H9 (cell line): Measurements from ENCODE around the gene CHRNA10. TPM values are rescaled to one million over a fixed set of nuclear protein-coding genes. Genes with fewer than 3 reads are reported as not detected.

Experiments
- DNase-seq: peaks from one replicate; pipeline ENCODE4 v3.0.0-alpha.2; 2017
- H2AFZ ChIP-seq: one replicate; pipeline ENCODE4 v1.6.1; 2013; ENCODE audit warnings: mild to moderate bottlenecking, low read length, control low read depth, moderate library complexity
- H2AK5ac ChIP-seq: 2 replicates; pipeline ENCODE4 v1.6.1; 2013; ENCODE audit warnings: low read length, control low read depth, mixed read lengths; ENCODE audit not compliant: insufficient read length
- H2BK120ac ChIP-seq: one replicate; pipeline ENCODE4 v1.6.1; 2013; ENCODE audit warnings: low read depth, mild to moderate bottlenecking, low read length, control low read depth, inconsistent platforms; ENCODE audit not compliant: poor library complexity, severe bottlenecking
- H2BK12ac ChIP-seq: 2 replicates; pipeline ENCODE4 v1.6.1; 2013; ENCODE audit warnings: low read length, control low read depth, mixed read lengths, low read depth; ENCODE audit not compliant: insufficient read length
- H2BK15ac ChIP-seq: 2 replicates; pipeline ENCODE4 v1.6.1; 2013; ENCODE audit warnings: low read depth, low read length, control low read depth
- H2BK20ac ChIP-seq: one replicate; pipeline ENCODE4 v1.6.1; 2013; ENCODE audit warnings: low read depth, mild to moderate bottlenecking, low read length, control low read depth, inconsistent platforms; ENCODE audit not compliant: poor library complexity, severe bottlenecking
- H2BK5ac ChIP-seq: 2 replicates; pipeline ENCODE4 v1.6.1; 2013; ENCODE audit warnings: low read length, control low read depth, mixed read lengths; ENCODE audit not compliant: insufficient read length
- H3K14ac ChIP-seq: 2 replicates; pipeline ENCODE4 v1.6.1; 2013; ENCODE audit warnings: low read length, control low read depth; ENCODE audit not compliant: insufficient read depth
- H3K18ac ChIP-seq: 2 replicates; pipeline ENCODE4 v1.6.1; 2013; ENCODE audit warnings: low read depth, mild to moderate bottlenecking, mixed read lengths, low read length, control low read depth; ENCODE audit not compliant: insufficient read length
- H3K23ac ChIP-seq: 2 replicates; pipeline ENCODE4 v1.6.1; 2013; ENCODE audit warnings: low read length, control low read depth, mixed read lengths, low read depth; ENCODE audit not compliant: insufficient read length
- H3K23me2 ChIP-seq: 2 replicates; pipeline ENCODE4 v1.6.1; 2013; ENCODE audit warnings: low read depth, mild to moderate bottlenecking, mixed read lengths, low read length, control low read depth; ENCODE audit not compliant: insufficient read length, poor library complexity, severe bottlenecking
- H3K27ac ChIP-seq: 2 replicates; pipeline ENCODE4 v1.5.1; 2013; ENCODE audit warnings: low read length, control low read depth, mixed read lengths, low read depth; ENCODE audit not compliant: insufficient read length
- H3K27me3 ChIP-seq: 2 replicates; pipeline ENCODE4 v1.6.1; 2013; ENCODE audit warnings: low read length, control low read depth, inconsistent platforms; ENCODE audit not compliant: insufficient read depth
- H3K4ac ChIP-seq: 2 replicates; pipeline ENCODE4 v1.6.1; 2013; ENCODE audit warnings: low read depth, mild to moderate bottlenecking, control low read depth, inconsistent platforms, low read length, moderate library complexity
- H3K4me1 ChIP-seq: 2 replicates; pipeline ENCODE4 v1.6.1; 2013; ENCODE audit warnings: low read length, control low read depth, inconsistent platforms; ENCODE audit not compliant: insufficient read depth
- H3K4me2 ChIP-seq: 2 replicates; pipeline ENCODE4 v1.6.1; 2013; ENCODE audit warnings: low read length, control low read depth, mixed read lengths; ENCODE audit not compliant: insufficient read length, insufficient read depth
- H3K56ac ChIP-seq: 2 replicates; pipeline ENCODE4 v1.6.1; 2013; ENCODE audit warnings: low read depth, mild to moderate bottlenecking, mixed read lengths, low read length, control low read depth; ENCODE audit not compliant: insufficient read length
- H3K79me1 ChIP-seq: 2 replicates; pipeline ENCODE4 v1.6.1; 2013; ENCODE audit warnings: low read depth, mild to moderate bottlenecking, moderate library complexity, low read length, control low read depth, inconsistent platforms; ENCODE audit not compliant: insufficient read depth, poor library complexity, severe bottlenecking
- H3K79me2 ChIP-seq: 2 replicates; pipeline ENCODE4 v1.6.1; 2013; ENCODE audit warnings: low read length, control low read depth, inconsistent platforms; ENCODE audit not compliant: insufficient read depth
- H3K9ac ChIP-seq: 2 replicates; pipeline ENCODE4 v1.6.1; 2013; ENCODE audit warnings: low read length, control low read depth, mixed read lengths; ENCODE audit not compliant: insufficient read length; ENCODE audit errors: extremely low read depth
- H3K9me3 ChIP-seq: one replicate; pipeline ENCODE4 v1.6.1; 2013; ENCODE audit warnings: low read depth, low read length, inconsistent platforms; ENCODE audit not compliant: control insufficient read depth
- H3T11ph ChIP-seq: one replicate; pipeline ENCODE4 v1.6.1; 2013; ENCODE audit warnings: mild to moderate bottlenecking, low read length, control low read depth, inconsistent platforms
- H4K20me1 ChIP-seq: one replicate; pipeline ENCODE4 v1.6.1; 2013; ENCODE audit not compliant: control insufficient read depth, insufficient read length, insufficient read depth
- H4K5ac ChIP-seq: 2 replicates; pipeline ENCODE4 v1.6.1; 2013; ENCODE audit warnings: low read depth, mild to moderate bottlenecking, mixed read lengths, low read length, control low read depth; ENCODE audit not compliant: insufficient read length
- H4K8ac ChIP-seq: replicated peaks from 2 replicates; pipeline ENCODE4 v1.6.1; 2013; ENCODE audit warnings: low read length, control low read depth, mixed read lengths, low read depth; ENCODE audit not compliant: insufficient read length
- H4K91ac ChIP-seq: 2 replicates; pipeline ENCODE4 v1.6.1; 2013; ENCODE audit warnings: low read depth, mild to moderate bottlenecking, moderate library complexity, mixed read lengths, low read length, control low read depth; ENCODE audit not compliant: insufficient read length
- H3K27ac Mint-ChIP-seq, 3 experiments: 2 replicates in 2 of 3; 3 replicates in 1 of 3; pipeline ENCODE4 v1.8.0; 2020 to 2021; ENCODE audit warnings: mixed read lengths in 3 of 3, mild to moderate bottlenecking in 1 of 3, moderate library complexity in 1 of 3
- H3K27me3 Mint-ChIP-seq: 2 replicates; pipeline ENCODE4 v1.8.0; 2021; ENCODE audit warnings: low read depth, mild to moderate bottlenecking, moderate library complexity, mixed read lengths
- H3K36me3 Mint-ChIP-seq, 3 experiments: 2 replicates in 2 of 3; 3 replicates in 1 of 3; pipeline ENCODE4 v1.8.0; 2020 to 2021; ENCODE audit warnings: low read depth in 3 of 3, mixed read lengths in 3 of 3; ENCODE audit not compliant: insufficient read depth in 1 of 3
- H3K4me1 Mint-ChIP-seq, 2 experiments: 2 replicates each; pipeline ENCODE4 v1.8.0; 2020; ENCODE audit warnings: mixed read lengths in 2 of 2
- H3K4me3 Mint-ChIP-seq, 2 experiments: 2 replicates in 1 of 2; 3 replicates in 1 of 2; pipeline ENCODE4 v1.8.0; 2020 to 2021; ENCODE audit warnings: mild to moderate bottlenecking in 2 of 2, mixed read lengths in 2 of 2, moderate library complexity in 1 of 2
- H3K9me3 Mint-ChIP-seq, 2 experiments: 2 replicates in 1 of 2; 3 replicates in 1 of 2; pipeline ENCODE4 v1.8.0; 2020; ENCODE audit warnings: mild to moderate bottlenecking in 2 of 2, mixed read lengths in 2 of 2, moderate library complexity in 1 of 2
- CTCF ChIP-seq: fragments of 200-600 bp; sonication (generic); conservative IDR thresholded peaks from 3 replicates; pipeline ENCODE4 v1.8.0; 2021; ENCODE audit warnings: antibody characterized with exemption, mild to moderate bottlenecking
- WGBS: extraction: QIAGEN DNeasy Blood & Tissue Kit; methylation state at CpG from one replicate; pipeline ENCODE4 v1.1.7; 2013; ENCODE audit warnings: missing lambda C conversion rate, low lambda C conversion rate, mixed read lengths; ENCODE audit not compliant: insufficient read length; ENCODE audit errors: extremely low coverage; 5-methylcytosine and 5-hydroxymethylcytosine counted together
- total RNA-seq: library from RNA; stranded (reverse); gene quantifications from 2 replicates; pipeline ENCODE4 v1.2.1, GENCODE V29; 2021

The CHRNA10 gene
- total RNA-seq, 1 experiment from 2014 or later, result 2.4 TPM

DNA sequence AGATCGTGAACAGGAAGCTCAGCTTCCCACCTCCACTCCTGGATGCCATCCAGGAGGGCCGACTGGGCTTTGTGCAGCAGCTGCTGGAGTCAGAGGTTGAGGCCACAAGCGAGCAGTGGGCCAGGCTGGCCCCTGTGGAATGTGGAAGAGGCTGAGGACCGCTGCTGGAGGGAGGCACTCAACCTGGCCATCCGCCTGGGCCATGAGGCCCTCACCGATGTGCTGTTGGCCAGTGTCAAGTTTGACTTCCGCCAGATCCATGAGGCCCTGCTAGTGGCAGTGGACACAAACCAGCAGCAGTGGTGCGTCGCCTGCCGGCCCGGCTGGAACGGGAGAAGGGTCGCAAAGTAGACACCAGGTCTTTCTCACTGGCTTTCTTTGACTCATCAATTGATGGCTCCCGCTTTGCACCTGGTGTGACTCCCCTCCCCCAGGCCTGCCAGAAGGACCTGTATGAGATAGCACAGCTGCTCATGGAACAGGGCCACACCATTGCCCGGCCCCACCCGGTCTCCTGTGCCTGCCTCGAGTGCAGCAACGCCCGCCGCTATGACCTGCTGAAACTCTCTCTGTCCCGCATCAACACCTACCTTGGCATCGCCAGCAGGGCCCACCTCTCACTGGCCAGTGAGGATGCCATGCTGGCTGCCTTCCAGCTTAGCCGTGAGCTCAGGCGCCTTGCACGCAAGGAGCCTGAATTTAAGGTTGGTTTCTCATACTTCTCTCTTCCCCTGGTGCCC lies 54.3 kb downstream of the CHRNA10 start:
- no peaks in the 10 kb centered on the region for H4K20me1 ChIP-seq
- no peak overlapping the region for H2BK120ac ChIP-seq
- no CpG with 5 or more reads among the region's 25 CpGs for WGBS
- no peak overlapping the region for H3K27ac ChIP-seq
- no peak overlapping the region for H3K23ac ChIP-seq
- no peak overlapping the region for H2BK5ac ChIP-seq
- no peak overlapping the region for H2BK20ac ChIP-seq
- no peaks in the 10 kb centered on the region for H3K27me3 Mint-ChIP-seq
- no peaks in the 10 kb centered on the region for H3K4me1 ChIP-seq
- no peaks in the 10 kb centered on the region for H3K27me3 ChIP-seq
- no peak overlapping the region for H3K18ac ChIP-seq
- no peaks in the 10 kb centered on the region for H3K79me2 ChIP-seq
- no peaks in the 10 kb centered on the region for H3K23me2 ChIP-seq
- no peak overlapping the region for H2BK15ac ChIP-seq
- no peaks in the 10 kb centered on the region; a peak in 1 of 7 replicates for H3K36me3 Mint-ChIP-seq
- H3K14ac ChIP-seq, result no peak overlapping the region
- H4K5ac ChIP-seq, result no peak overlapping the region
- no peak overlapping the region for H3K4me2 ChIP-seq
- H4K91ac ChIP-seq, result no peak overlapping the region
- no peak overlapping the region for H3T11ph ChIP-seq
- no peak overlapping the region for H2AFZ ChIP-seq
- H3K4me1 Mint-ChIP-seq, result peaks cover 17 to 18% of the 10 kb centered on the region in 2 experiments
- TF ChIP-seq CTCF, result no peak
- no peaks in the 10 kb centered on the region for H3K9me3 Mint-ChIP-seq
- H2BK12ac ChIP-seq, result no peak overlapping the region
- no peaks in the 10 kb centered on the region for H3K9me3 ChIP-seq
- H3K9ac ChIP-seq, result no peak overlapping the region
- H3K4ac ChIP-seq, result no peak overlapping the region
- H3K56ac ChIP-seq, result no peak overlapping the region
- no peaks in the 10 kb centered on the region for H3K79me1 ChIP-seq
- H4K8ac ChIP-seq, result no peak overlapping the region
- no peak for DNase-seq
- H3K4me3 Mint-ChIP-seq, result no peak overlapping the region
- H2AK5ac ChIP-seq, result no peak overlapping the region
- peak overlapping the region in 1 of 3 experiments; percentile 85; a peak in 2 of 7 replicates for H3K27ac Mint-ChIP-seq
